Muscle layer of duodenum (tissue), 2 donors: ENCODE data around the gene C11orf54.
"Not testable (repeated sequence)": the region's sequence is repeated elsewhere in the genome, so short reads cannot be mapped to it uniquely, and the experiment has no call there.

Source experiments
- H3K27ac ChIP-seq: one replicate; pipeline ENCODE4 v1.7.0; 2013; ENCODE audit warnings: mild to moderate bottlenecking, low read length
- H3K27me3 ChIP-seq: one replicate; pipeline ENCODE4 v1.7.0; 2013; ENCODE audit warnings: low read depth, mild to moderate bottlenecking, control low read depth, low read length
- H3K36me3 ChIP-seq, 2 donors: one replicate each; pipeline ENCODE4 v1.7.0; 2013; ENCODE audit warnings: low read length in 2 of 2, control low read depth in 1 of 2, mild to moderate bottlenecking in 1 of 2; ENCODE audit not compliant: insufficient read depth in 2 of 2, control insufficient read depth in 1 of 2
- H3K4me1 ChIP-seq, 2 donors: one replicate each; pipeline ENCODE4 v1.7.0; 2013; ENCODE audit warnings: low read length in 2 of 2, mild to moderate bottlenecking in 2 of 2, control low read depth in 1 of 2, moderate library complexity in 1 of 2; ENCODE audit not compliant: insufficient read depth in 2 of 2, control insufficient read depth in 1 of 2
- H3K4me3 ChIP-seq, 2 donors: one replicate each; pipeline ENCODE4 v1.7.0; 2013; ENCODE audit warnings: low read length in 2 of 2, low read depth in 1 of 2, mild to moderate bottlenecking in 1 of 2
- H3K9me3 ChIP-seq, 2 donors: one replicate each; pipeline ENCODE4 v1.7.0; 2013; ENCODE audit warnings: low read length in 2 of 2, control low read depth in 1 of 2, mild to moderate bottlenecking in 1 of 2; ENCODE audit not compliant: control insufficient read depth in 1 of 2
- donor health status: healthy.

Gene C11orf54

GRCh38 chr11:93772123-93772522 is 30.7 kb downstream of the C11orf54 start:
- Histone ChIP-seq H3K4me3 (no peak overlapping the region), H3K4me1 (no peaks in the 10 kb centered on the region), H3K27me3 (no peaks in the 10 kb centered on the region), H3K36me3 (no peaks in the 10 kb centered on the region), H3K27ac (no peak overlapping the region), H3K9me3 (no peaks in the 10 kb centered on the region)

- no peaks in the 10 kb centered on the region for H3K9me3 ChIP-seq
- no peak overlapping the region for H3K27ac ChIP-seq
- H3K36me3 ChIP-seq, result no peaks in the 10 kb centered on the region
- H3K4me1 ChIP-seq, result no peaks in the 10 kb centered on the region
- no peak overlapping the region for H3K4me3 ChIP-seq
- H3K27me3 ChIP-seq, result no peaks in the 10 kb centered on the region
Measured at GRCh38 chr11:93773045-93773477, 31.6 kb downstream of the C11orf54 start.

GRCh38 chr11:93773601-93774200 is 32.2 kb downstream of the C11orf54 start:
- Histone ChIP-seq H3K9me3 (no peaks in the 10 kb centered on the region), H3K4me3 (no peak overlapping the region), H3K4me1 (no peaks in the 10 kb centered on the region), H3K36me3 (no peaks in the 10 kb centered on the region), H3K27ac (no peak overlapping the region), H3K27me3 (no peaks in the 10 kb centered on the region)

GRCh38 chr11:93774560-93774959 is 33.1 kb downstream of the C11orf54 start:
- not testable (repeated sequence) for H3K27ac ChIP-seq, H3K27me3 ChIP-seq, H3K36me3 ChIP-seq, H3K4me3 ChIP-seq, H3K9me3 ChIP-seq, H3K4me1 ChIP-seq

- Histone ChIP-seq H3K36me3 (no peaks in the 10 kb centered on the region), H3K9me3 (no peaks in the 10 kb centered on the region), H3K27ac (no peak overlapping the region), H3K4me3 (no peak overlapping the region), H3K4me1 (no peaks in the 10 kb centered on the region), H3K27me3 (no peaks in the 10 kb centered on the region)
Measured at GRCh38 chr11:93775289-93775688, 33.8 kb downstream of the C11orf54 start.

GRCh38 chr11:93783362-93783761 is 41.9 kb downstream of the C11orf54 start:
- Histone ChIP-seq H3K27ac (no peak overlapping the region), H3K9me3 (no peaks in the 10 kb centered on the region), H3K4me1 (peaks cover 0 to 26% of the 10 kb centered on the region in 2 donors), H3K27me3 (no peaks in the 10 kb centered on the region), H3K4me3 (peak overlapping the region; percentile 95 to 99), H3K36me3 (peaks cover 0 to 4% of the 10 kb centered on the region in 2 donors)

GRCh38 chr11:93783765-93784144 is 42.3 kb downstream of the C11orf54 start:
- Histone ChIP-seq H3K27me3 (no peaks in the 10 kb centered on the region), H3K27ac (peak overlapping the region; percentile 90), H3K4me3 (peak overlapping the region; percentile 95 to 99), H3K4me1 (peaks cover 0 to 26% of the 10 kb centered on the region in 2 donors), H3K9me3 (no peaks in the 10 kb centered on the region), H3K36me3 (peaks cover 2 to 4% of the 10 kb centered on the region in 2 donors)

GRCh38 chr11:93784145-93784934 is 42.9 kb downstream of the C11orf54 start, which contains the start of gene MED17:
TSS of gene MED17 (plus strand) at chr11:93784282. CDS start at chr11:93784514, 232 bp downstream.
- peaks cover 4 to 7% of the 10 kb centered on the region in 2 donors for H3K36me3 ChIP-seq
- H3K9me3 ChIP-seq, result no peaks in the 10 kb centered on the region
- H3K27me3 ChIP-seq, result no peaks in the 10 kb centered on the region
- H3K4me3 ChIP-seq, result peak within 1 kb of the TSS; percentile 95 to 99
- peak within 1 kb of the TSS; percentile 90 for H3K27ac ChIP-seq
- peaks cover 0 to 26% of the 10 kb centered on the region in 2 donors for H3K4me1 ChIP-seq

- Histone ChIP-seq H3K36me3 (peaks cover 10% of the 10 kb centered on the region in 2 donors), H3K4me1 (peaks cover 0 to 26% of the 10 kb centered on the region in 2 donors), H3K9me3 (no peaks in the 10 kb centered on the region), H3K27ac (peak overlapping the region; percentile 90), H3K4me3 (peak overlapping the region; percentile 95 to 99), H3K27me3 (no peaks in the 10 kb centered on the region)
Measured at GRCh38 chr11:93784935-93785360, 43.5 kb downstream of the C11orf54 start.

- no peak overlapping the region for H3K27ac ChIP-seq
- H3K27me3 ChIP-seq, result no peaks in the 10 kb centered on the region
- peaks cover 58 to 71% of the 10 kb centered on the region in 2 donors for H3K36me3 ChIP-seq
- peaks cover 0 to 9% of the 10 kb centered on the region in 2 donors for H3K4me1 ChIP-seq
- H3K4me3 ChIP-seq, result no peak overlapping the region
- H3K9me3 ChIP-seq, result no peaks in the 10 kb centered on the region
Measured at GRCh38 chr11:93791493-93791892, 50.0 kb downstream of the C11orf54 start.

- Histone ChIP-seq H3K27ac (no peak overlapping the region), H3K27me3 (no peaks in the 10 kb centered on the region), H3K9me3 (no peaks in the 10 kb centered on the region), H3K4me1 (no peaks in the 10 kb centered on the region), H3K36me3 (peaks cover 60 to 81% of the 10 kb centered on the region in 2 donors), H3K4me3 (no peak overlapping the region)
Measured at GRCh38 chr11:93796441-93797231, 55.2 kb downstream of the C11orf54 start.
